ENCODE data around the gene RFX1. TPM values are rescaled to one million over a fixed set of nuclear protein-coding genes. Genes with fewer than 3 reads are reported as not detected.

Gene RFX1
- total and polyA plus RNA-seq, 9 of the 15 experiments (the other 6 are each of a cell fraction or from before 2014, with no cell fraction given), result 0.14 to 19.3 (median 1.2) TPM

GRCh38 chr19:14015524-14016035 lies 9.5 kb upstream of the RFX1 start:
- H3K9ac ChIP-seq (ENCODE audit: insufficient read depth in 1 of 2, low read depth in 2 of 2, low read length in 2 of 2), result peak overlapping the region in 1 of 2 experiments; percentile 56; a peak in 2 of 4 replicates
- H3K9me1 ChIP-seq (ENCODE audit: control insufficient read depth, insufficient read depth, low read length), result no peaks in the 10 kb centered on the region
- no peak overlapping the region for H3K4me3 ChIP-seq
- peaks cover 0 to 8% of the 10 kb centered on the region in 2 experiments; a peak in 3 of 5 replicates for H3K4me1 ChIP-seq (replicated peaks in 1 of 2; ENCODE audit: control insufficient read depth in 2 of 2, insufficient read depth in 2 of 2, low read length in 2 of 2)
- DNase-seq (ENCODE audit: extremely low read depth in 1 of 4, low spot score in 3 of 4) (peak in 2 of 4 experiments; percentile 8 to 58), FAIRE-seq (peak; percentile 76), ATAC-seq (peak; percentile 70)
- intact Hi-C loops (cut with micrococcal nuclease) (no loop called here), in situ Hi-C loops (cut with MboI) (no loop called here)
- no peaks in the 10 kb centered on the region for H3K36me3 ChIP-seq (ENCODE audit: control insufficient read depth, insufficient read depth, low read length)
- 59% methylated on average over 8 of the region's 8 CpGs for WGBS (ENCODE audit: insufficient coverage, low coverage, missing lambda C conversion rate)
- peak overlapping the region; percentile 86 for H2AFZ ChIP-seq (ENCODE audit: low read depth, low read length)
- no peaks in the 10 kb centered on the region for H3K9me3 ChIP-seq (replicated peaks; ENCODE audit: control insufficient read depth, insufficient read depth, low read depth, low read length)
- H3K27me3 ChIP-seq (ENCODE audit: control insufficient read depth in 2 of 2, insufficient read depth in 2 of 2, low read length in 2 of 2), result no peaks in the 10 kb centered on the region
- peak overlapping the region; percentile 50 for H3K27ac ChIP-seq (ENCODE audit: extremely low read depth, low read depth, low read length)
- H4K20me1 ChIP-seq (replicated peaks; ENCODE audit: control insufficient read depth, insufficient read depth, low read length), result no peaks in the 10 kb centered on the region
- H3K79me2 ChIP-seq (ENCODE audit: control insufficient read depth, insufficient read depth, low read length), result no peaks in the 10 kb centered on the region
- H3K4me2 ChIP-seq (ENCODE audit: insufficient read depth, low read length), result 0 out of 2 replicates have a peak overlapping the region, but pooled peaks have one; percentile 48
- ChIA-PET CTCF (ENCODE audit: low intra/inter-chr PET ratio) (interaction anchor here (0.6 kb wide), 1 partner anchor 75 kb away, joined by 3 read pairs; the partner anchor contains the start of gene SAMD1), POLR2A (interaction anchor here (0.7 kb wide), 1 partner anchor 174 kb away, joined by 3 read pairs; no protein-coding TSS in a partner anchor)
- BruUV-seq (replicated peaks), result no TSS peak
- TF ChIP-seq ATF1 (CRISPR knock-in tag; IDR thresholded peaks at IDR 0.05), result no peak
- TF ChIP-seq ATF1 (tag; IDR thresholded peaks at IDR 0.05), result 0 out of 2 replicates have a peak, but pooled peaks have one; percentile 12
- peak; percentile 85 for TF ChIP-seq NFIC (IDR thresholded peaks at IDR 0.05)
- TF ChIP-seq FOXK1 (CRISPR knock-in tag; IDR thresholded peaks at IDR 0.05; ENCODE audit: borderline replicate concordance), result no peak
- TF ChIP-seq DPF2 (IDR thresholded peaks at IDR 0.05), result peak; percentile 51
- peak; percentile 24; the same call in 1 of the 2 replicates for TF ChIP-seq MGA (IDR thresholded peaks at IDR 0.05)
- TF ChIP-seq HMBOX1 (IDR thresholded peaks at IDR 0.05), result peak; percentile 67
- peak; percentile 43; the same call in 1 of the 2 replicates for TF ChIP-seq NFE2 (IDR thresholded peaks at IDR 0.05; ENCODE audit: low read depth)
- TF ChIP-seq POLR2AphosphoS5 (IDR thresholded peaks at IDR 0.05; ENCODE audit: control insufficient read depth, insufficient read depth, low read depth, low read length), result no peak
- peak; percentile 82 for TF ChIP-seq ZBTB17 (CRISPR knock-in tag; IDR thresholded peaks at IDR 0.05)
- TF ChIP-seq ARID1B (IDR thresholded peaks at IDR 0.05), result 0 out of 2 replicates have a peak, but pooled peaks have one; percentile 26
